ENCODE results near the gene ARPP19. TPM values are rescaled to one million over a fixed set of nuclear protein-coding genes. Genes with fewer than 3 reads are reported as not detected.

ARPP19 gene
- total and polyA plus RNA-seq, 4 donors: 12.1 to 55.6 (median 31.7) TPM

- Histone ChIP-seq H3K27me3 (ENCODE audit: control insufficient read depth in 4 of 4, insufficient read depth in 4 of 4, low read length in 3 of 4) (no peaks in the 10 kb centered on the region), H3K4me3 (ENCODE audit: low read depth in 1 of 3, low read length in 3 of 3) (no peak overlapping the region), H3K4me1 (ENCODE audit: control insufficient read depth in 4 of 4, insufficient read depth in 4 of 4, low read length in 3 of 4) (no peaks in the 10 kb centered on the region), H3K9me3 (ENCODE audit: control insufficient read depth in 4 of 4, low read length in 3 of 4) (no peaks in the 10 kb centered on the region), H3K9ac (ENCODE audit: low read depth in 1 of 2, low read length in 2 of 2) (no peak overlapping the region), H3K27ac (ENCODE audit: low read depth in 1 of 2, low read length in 2 of 2) (no peak overlapping the region), H3K36me3 (ENCODE audit: control insufficient read depth in 4 of 4, insufficient read depth in 3 of 4, low read depth in 1 of 4, low read length in 3 of 4) (no peaks in the 10 kb centered on the region)
- TF ChIP-seq RAD21 (IDR thresholded peaks at IDR 0.05): no peak
- no peak for TF ChIP-seq JUND (IDR thresholded peaks at IDR 0.05)
- TF ChIP-seq GABPA (IDR thresholded peaks at IDR 0.05 in 1 of 2, conservative IDR thresholded peaks at IDR 0.05 in 1 of 2): no peak
- no peak for TF ChIP-seq HNF4A (conservative IDR thresholded peaks at IDR 0.05)
- no peak for TF ChIP-seq REST (IDR thresholded peaks at IDR 0.05)
- TF ChIP-seq, protein P1, sequence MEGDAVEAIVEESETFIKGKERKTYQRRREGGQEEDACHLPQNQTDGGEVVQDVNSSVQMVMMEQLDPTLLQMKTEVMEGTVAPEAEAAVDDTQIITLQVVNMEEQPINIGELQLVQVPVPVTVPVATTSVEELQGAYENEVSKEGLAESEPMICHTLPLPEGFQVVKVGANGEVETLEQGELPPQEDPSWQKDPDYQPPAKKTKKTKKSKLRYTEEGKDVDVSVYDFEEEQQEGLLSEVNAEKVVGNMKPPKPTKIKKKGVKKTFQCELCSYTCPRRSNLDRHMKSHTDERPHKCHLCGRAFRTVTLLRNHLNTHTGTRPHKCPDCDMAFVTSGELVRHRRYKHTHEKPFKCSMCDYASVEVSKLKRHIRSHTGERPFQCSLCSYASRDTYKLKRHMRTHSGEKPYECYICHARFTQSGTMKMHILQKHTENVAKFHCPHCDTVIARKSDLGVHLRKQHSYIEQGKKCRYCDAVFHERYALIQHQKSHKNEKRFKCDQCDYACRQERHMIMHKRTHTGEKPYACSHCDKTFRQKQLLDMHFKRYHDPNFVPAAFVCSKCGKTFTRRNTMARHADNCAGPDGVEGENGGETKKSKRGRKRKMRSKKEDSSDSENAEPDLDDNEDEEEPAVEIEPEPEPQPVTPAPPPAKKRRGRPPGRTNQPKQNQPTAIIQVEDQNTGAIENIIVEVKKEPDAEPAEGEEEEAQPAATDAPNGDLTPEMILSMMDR (IDR thresholded peaks at IDR 0.05; ENCODE audit: low read depth, low read length, missing input control): no peak
- no peak for TF ChIP-seq SP1 (IDR thresholded peaks at IDR 0.05)
- no peak for TF ChIP-seq TAF1 (conservative IDR thresholded peaks at IDR 0.05)
- no peak for TF ChIP-seq FOXA1 (IDR thresholded peaks at IDR 0.05)
- TF ChIP-seq, protein P2, sequence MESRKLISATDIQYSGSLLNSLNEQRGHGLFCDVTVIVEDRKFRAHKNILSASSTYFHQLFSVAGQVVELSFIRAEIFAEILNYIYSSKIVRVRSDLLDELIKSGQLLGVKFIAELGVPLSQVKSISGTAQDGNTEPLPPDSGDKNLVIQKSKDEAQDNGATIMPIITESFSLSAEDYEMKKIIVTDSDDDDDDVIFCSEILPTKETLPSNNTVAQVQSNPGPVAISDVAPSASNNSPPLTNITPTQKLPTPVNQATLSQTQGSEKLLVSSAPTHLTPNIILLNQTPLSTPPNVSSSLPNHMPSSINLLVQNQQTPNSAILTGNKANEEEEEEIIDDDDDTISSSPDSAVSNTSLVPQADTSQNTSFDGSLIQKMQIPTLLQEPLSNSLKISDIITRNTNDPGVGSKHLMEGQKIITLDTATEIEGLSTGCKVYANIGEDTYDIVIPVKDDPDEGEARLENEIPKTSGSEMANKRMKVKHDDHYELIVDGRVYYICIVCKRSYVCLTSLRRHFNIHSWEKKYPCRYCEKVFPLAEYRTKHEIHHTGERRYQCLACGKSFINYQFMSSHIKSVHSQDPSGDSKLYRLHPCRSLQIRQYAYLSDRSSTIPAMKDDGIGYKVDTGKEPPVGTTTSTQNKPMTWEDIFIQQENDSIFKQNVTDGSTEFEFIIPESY (IDR thresholded peaks at IDR 0.05): no peak
- TF ChIP-seq RXRA (IDR thresholded peaks at IDR 0.05): no peak
- no peak for TF ChIP-seq EGR1 (IDR thresholded peaks at IDR 0.05; ENCODE audit: low read depth in 2 of 2)
- no peak for TF ChIP-seq FOXA2 (IDR thresholded peaks at IDR 0.05)
- no peak for DNase-seq (ENCODE audit: low spot score)
- 81% methylated on average over 5 of the region's 5 CpGs for WGBS
Observed at GRCh38 chr15:52503788-52504496, 64.9 kb downstream of the ARPP19 start.

DNA sequence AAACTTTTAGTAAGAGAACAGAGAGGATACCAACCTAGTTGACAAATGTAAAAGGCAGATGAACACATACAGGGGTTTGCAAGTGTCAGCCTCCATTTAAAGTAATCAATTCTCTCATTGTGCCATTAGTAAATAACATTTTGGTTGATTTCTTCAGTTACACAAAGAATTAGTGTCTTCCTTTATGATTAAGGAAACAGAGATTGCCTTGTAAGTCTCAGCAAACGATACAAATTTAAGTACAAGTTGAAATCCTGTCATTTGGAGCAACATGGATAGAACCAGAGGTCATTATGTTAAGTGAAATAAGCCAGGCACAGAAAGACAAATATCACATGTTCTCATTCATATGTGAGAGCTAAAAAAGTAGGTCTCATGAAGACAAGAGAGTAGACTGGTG, 66.2 kb downstream of the ARPP19 start:
- WGBS: 87% methylated on average over 1 of the region's 1 CpG
- no peak for DNase-seq (ENCODE audit: low spot score)
- no peak overlapping the region for H3K9ac ChIP-seq (ENCODE audit: low read depth in 1 of 2, low read length in 2 of 2)
- H3K27ac ChIP-seq (ENCODE audit: low read depth in 1 of 2, low read length in 2 of 2): no peak overlapping the region
- H3K27me3 ChIP-seq (ENCODE audit: control insufficient read depth in 4 of 4, insufficient read depth in 4 of 4, low read length in 3 of 4): no peaks in the 10 kb centered on the region
- H3K9me3 ChIP-seq (ENCODE audit: control insufficient read depth in 4 of 4, low read length in 3 of 4): no peaks in the 10 kb centered on the region
- H3K36me3 ChIP-seq (ENCODE audit: control insufficient read depth in 4 of 4, insufficient read depth in 3 of 4, low read depth in 1 of 4, low read length in 3 of 4): no peaks in the 10 kb centered on the region
- H3K4me1 ChIP-seq (ENCODE audit: control insufficient read depth in 4 of 4, insufficient read depth in 4 of 4, low read length in 3 of 4): no peaks in the 10 kb centered on the region
- H3K4me3 ChIP-seq (ENCODE audit: low read depth in 1 of 3, low read length in 3 of 3): no peak overlapping the region
- TF ChIP-seq, protein P1 (IDR thresholded peaks at IDR 0.05; ENCODE audit: low read depth, low read length, missing input control): no peak
- TF ChIP-seq FOXA2 (IDR thresholded peaks at IDR 0.05) (no peak), HNF4G (IDR thresholded peaks at IDR 0.05) (no peak), RXRA (IDR thresholded peaks at IDR 0.05) (no peak), HNF4A (conservative IDR thresholded peaks at IDR 0.05) (no peak), EGR1 (IDR thresholded peaks at IDR 0.05; ENCODE audit: low read depth in 2 of 2) (no peak), YY1 (IDR thresholded peaks at IDR 0.05) (no peak), SP1 (IDR thresholded peaks at IDR 0.05) (no peak)

All from liver (tissue), 9 donors.